Measurements from ENCODE around the gene CPED1. TPM values are rescaled to one million over a fixed set of nuclear protein-coding genes. Genes with fewer than 3 reads are reported as not detected.

CPED1 gene
- total RNA-seq, 1 experiment from 2014 or later = 0.44 TPM

- no peak for TF ChIP-seq SP1 (CRISPR knock-in tag; conservative IDR thresholded peaks at IDR 0.05)
- TF ChIP-seq CREB1 (CRISPR knock-in tag; IDR thresholded peaks at IDR 0.05) = no peak
- no peak for TF ChIP-seq FOXP1 (CRISPR knock-in tag; IDR thresholded peaks at IDR 0.05; ENCODE audit: borderline replicate concordance)
These were observed 213.6 kb downstream of the CPED1 start (continued) for GRCh38 chr7:121202125-121202524.

GRCh38 chr7:121202834-121203233 is 214.3 kb downstream of the CPED1 start:
- CTCF ChIA-PET = no interaction called here
- no peak overlapping the region for H3K27ac Mint-ChIP-seq
- H3K9me3 Mint-ChIP-seq = peaks cover 5% of the 10 kb centered on the region
- H3K4me1 Mint-ChIP-seq = peaks cover 6% of the 10 kb centered on the region
- DNase-seq (ENCODE audit: low spot score) (no peak), ATAC-seq (no peak)
- no peaks in the 10 kb centered on the region for H3K36me3 Mint-ChIP-seq
- no peak overlapping the region for H3K4me3 Mint-ChIP-seq
- TF ChIP-seq ZNF232 (CRISPR knock-in tag; IDR thresholded peaks at IDR 0.05) (no peak), ZNF671 (CRISPR knock-in tag; IDR thresholded peaks at IDR 0.05) (no peak), GRHL2 (CRISPR knock-in tag; IDR thresholded peaks at IDR 0.05; ENCODE audit: insufficient replicate concordance, severe bottlenecking) (no peak), ZNF263 (CRISPR knock-in tag; IDR thresholded peaks at IDR 0.05; ENCODE audit: low read depth) (no peak), ATF3 (CRISPR knock-in tag; conservative IDR thresholded peaks at IDR 0.05) (no peak), SP1 (CRISPR knock-in tag; conservative IDR thresholded peaks at IDR 0.05) (no peak), ESRRA (CRISPR knock-in tag; IDR thresholded peaks at IDR 0.05; ENCODE audit: borderline replicate concordance) (no peak), FOXK1 (CRISPR knock-in tag; IDR thresholded peaks at IDR 0.05) (no peak), RELA (CRISPR knock-in tag; IDR thresholded peaks at IDR 0.05; ENCODE audit: borderline replicate concordance) (no peak), NR1H2 (CRISPR knock-in tag; IDR thresholded peaks at IDR 0.05) (no peak), MXD4 (CRISPR knock-in tag; IDR thresholded peaks at IDR 0.05; ENCODE audit: borderline replicate concordance) (no peak), ZNF396 (CRISPR knock-in tag; IDR thresholded peaks at IDR 0.05; ENCODE audit: borderline replicate concordance) (no peak), ZNF416 (CRISPR knock-in tag; IDR thresholded peaks at IDR 0.05) (no peak), ATF2 (CRISPR knock-in tag; IDR thresholded peaks at IDR 0.05; ENCODE audit: borderline replicate concordance, low read depth) (no peak), CBFB (CRISPR knock-in tag; IDR thresholded peaks at IDR 0.05; ENCODE audit: low read depth) (no peak), ZNF425 (CRISPR knock-in tag; conservative IDR thresholded peaks at IDR 0.05) (no peak), CTCF (IDR thresholded peaks at IDR 0.05) (no peak), E2F1 (CRISPR knock-in tag; IDR thresholded peaks at IDR 0.05) (no peak), ZNF423 (CRISPR knock-in tag; IDR thresholded peaks at IDR 0.05) (no peak)
- POLR2A ChIA-PET = no interaction called here
- no peaks in the 10 kb centered on the region for H3K27me3 Mint-ChIP-seq (ENCODE audit: low read depth)

Measured in WTC11 (cell line).